HG03354 (cell line): ENCODE results near the gene SORL1.

ENCODE experiments used
- ATAC-seq: cut with Tn5 transposase; IDR thresholded peaks from one replicate; pipeline ENCODE4 v1.9.1; 2021; ENCODE audit warnings: mild to moderate bottlenecking; ENCODE audit not compliant: unreplicated experiment, poor library complexity, severe bottlenecking

SORL1 gene

GRCh38 chr11:121553389-121553788 lies 101.3 kb downstream of the SORL1 start:
- no peak for ATAC-seq

GRCh38 chr11:121553806-121554205 lies 101.7 kb downstream of the SORL1 start:
- ATAC-seq = no peak

GRCh38 chr11:121554552-121554951 lies 102.4 kb downstream of the SORL1 start:
- ATAC-seq = no peak

- no peak for ATAC-seq
These were observed 103.0 kb downstream of the SORL1 start for GRCh38 chr11:121555121-121555520.

- peak; percentile 9 for ATAC-seq
These were observed 104.8 kb downstream of the SORL1 start for GRCh38 chr11:121556937-121557336.

GRCh38 chr11:121557348-121557747 lies 105.2 kb downstream of the SORL1 start:
- ATAC-seq = peak; percentile 98

GRCh38 chr11:121559606-121560200 lies 107.6 kb downstream of the SORL1 start:
- ATAC-seq = no peak

- ATAC-seq = no peak
These were observed 108.1 kb downstream of the SORL1 start for GRCh38 chr11:121560236-121560635.

- no peak for ATAC-seq
These were observed 109.1 kb downstream of the SORL1 start for GRCh38 chr11:121561240-121561639.

- ATAC-seq = no peak
These were observed 109.6 kb downstream of the SORL1 start for GRCh38 chr11:121561716-121562115.

- ATAC-seq = no peak
These were observed 110.9 kb downstream of the SORL1 start for GRCh38 chr11:121563003-121563402.

- no peak for ATAC-seq
These were observed 112.0 kb downstream of the SORL1 start for GRCh38 chr11:121563900-121564822.

- ATAC-seq = no peak
These were observed 113.0 kb downstream of the SORL1 start for GRCh38 chr11:121564948-121565684.

- ATAC-seq = no peak
These were observed 114.4 kb downstream of the SORL1 start for GRCh38 chr11:121566279-121567168.

GRCh38 chr11:121567995-121568394 lies 115.9 kb downstream of the SORL1 start:
- ATAC-seq = no peak

- ATAC-seq = peak; percentile 99
These were observed 117.5 kb downstream of the SORL1 start for GRCh38 chr11:121569332-121570299.

GRCh38 chr11:121570453-121570852 lies 118.3 kb downstream of the SORL1 start:
- no peak for ATAC-seq

- ATAC-seq = no peak
These were observed 119.4 kb downstream of the SORL1 start for GRCh38 chr11:121571506-121571905.
